Measurements from ENCODE around the gene ABCF2. TPM values are rescaled to one million over a fixed set of nuclear protein-coding genes. Genes with fewer than 3 reads are reported as not detected.

Gene ABCF2
- total RNA-seq, 1 experiment from 2014 or later = 63.7 TPM

- intact Hi-C loops (cut with micrococcal nuclease) = no loop called here
- peaks cover 0 to 8% of the 10 kb centered on the region in 2 experiments; a peak in 1 of 4 replicates for H3K9me3 ChIP-seq (ENCODE audit: control insufficient read depth in 1 of 2, insufficient read depth in 1 of 2, low read depth in 1 of 2, low read length in 2 of 2)
- no peak overlapping the region for H3K4me3 ChIP-seq (replicated peaks in 1 of 2; ENCODE audit: low read depth in 1 of 2, low read length in 2 of 2)
- BruUV-seq (replicated peaks) = no TSS peak
- no peak overlapping the region for H3K27ac ChIP-seq (ENCODE audit: low read depth, low read length)
- CTCF ChIA-PET = interaction anchor here (0.7 to 1.2 kb wide), 2 partner anchors 27 to 53 kb away, joined by 3 read pairs; no protein-coding TSS in a partner anchor
- RAD21 ChIA-PET (ENCODE audit: low non-redundant PET in 1 of 2, low total read pairs in 2 of 2, uncharacterized antibody in 2 of 2, unreplicated experiment in 2 of 2) = no interaction called here
- H3K4me2 ChIP-seq (ENCODE audit: low read length) = no peak overlapping the region
- TF ChIP-seq CTCF (IDR thresholded peaks at IDR 0.05 in 2 of 3, conservative IDR thresholded peaks at IDR 0.05 in 1 of 3; ENCODE audit: borderline replicate concordance in 1 of 3, insufficient read depth in 1 of 3, low read depth in 2 of 3, low read length in 2 of 3) (no peak), EZH2phosphoT487 (IDR thresholded peaks at IDR 0.05; ENCODE audit: borderline replicate concordance) (no peak), TCF7L2 (IDR thresholded peaks at IDR 0.05; ENCODE audit: borderline replicate concordance, extremely low read depth, insufficient read depth, insufficient read length) (no peak), SIN3A (IDR thresholded peaks at IDR 0.05; ENCODE audit: low read depth) (no peak), RAD21 (IDR thresholded peaks at IDR 0.05; ENCODE audit: low read depth) (no peak), JUND (IDR thresholded peaks at IDR 0.05) (no peak), CBX3 (IDR thresholded peaks at IDR 0.05; ENCODE audit: low read depth) (no peak), FOSL1 (IDR thresholded peaks at IDR 0.05; ENCODE audit: low read depth) (no peak), ELF1 (IDR thresholded peaks at IDR 0.05; ENCODE audit: borderline replicate concordance, low read depth) (no peak), REST (IDR thresholded peaks at IDR 0.05; ENCODE audit: low read depth) (no peak), YY1 (IDR thresholded peaks at IDR 0.05; ENCODE audit: extremely low read depth, insufficient replicate concordance, low read depth, low read length) (no peak), EZH2 (IDR thresholded peaks at IDR 0.05) (no peak), POLR2A (IDR thresholded peaks at IDR 0.05; ENCODE audit: borderline replicate concordance, extremely low read depth, insufficient read depth, insufficient read length) (no peak), SP1 (IDR thresholded peaks at IDR 0.05; ENCODE audit: low read depth) (no peak), ZNF274 (IDR thresholded peaks at IDR 0.05; ENCODE audit: low read depth, low read length) (no peak), MAX (IDR thresholded peaks at IDR 0.05) (no peak), CEBPB (IDR thresholded peaks at IDR 0.05; ENCODE audit: low read depth) (no peak), ZBTB33 (IDR thresholded peaks at IDR 0.05; ENCODE audit: extremely low read depth, insufficient replicate concordance, low read length) (no peak)
- POLR2A ChIA-PET = no interaction called here
- ATAC-seq (no peak), DNase-seq (ENCODE audit: low read depth, low spot score) (no peak)
- H4K20me1 ChIP-seq (ENCODE audit: insufficient read depth) = no peaks in the 10 kb centered on the region
- no peaks in the 10 kb centered on the region for H3K79me2 ChIP-seq (ENCODE audit: insufficient read depth, low read length)
- H3K27me3 ChIP-seq (ENCODE audit: insufficient read depth, low read length) = no peaks in the 10 kb centered on the region
- H3K9ac ChIP-seq (ENCODE audit: low read length) = no peak overlapping the region
- H2AFZ ChIP-seq (ENCODE audit: low read depth, low read length, poor library complexity, severe bottlenecking) = no peak overlapping the region
- H3K4me1 ChIP-seq (ENCODE audit: control insufficient read depth in 1 of 2, insufficient read depth in 2 of 2, low read length in 2 of 2) = no peaks in the 10 kb centered on the region
- H3K36me3 ChIP-seq (ENCODE audit: control insufficient read depth in 1 of 2, insufficient read depth in 2 of 2, low read length in 2 of 2) = no peaks in the 10 kb centered on the region
- no peaks in the 10 kb centered on the region for H3K9me2 ChIP-seq (ENCODE audit: insufficient read depth)
Measured at GRCh38 chr7:151177310-151177709, 49.7 kb downstream of the ABCF2 start.
